Lower leg skin (tissue), 3 donors: Measurements from ENCODE around the gene LCMT1.

Experiments
- POLR2A ChIP-seq, 2 donors: fragments of 450-650 bp; IDR thresholded peaks; one replicate each; pipeline ENCODE4 v1.6.1; 2016 to 2017; ENCODE audit warnings: antibody characterized with exemption in 2 of 2, mild to moderate bottlenecking in 1 of 2, moderate library complexity in 1 of 2
- TF ChIP-seq, protein P1 (sequence below), 3 donors: fragments of 450-650 bp; IDR thresholded peaks; one replicate each; pipeline ENCODE4 v1.5.1; 2016; ENCODE audit warnings: antibody characterized with exemption in 3 of 3, mild to moderate bottlenecking in 3 of 3, moderate library complexity in 2 of 3

DNA sequence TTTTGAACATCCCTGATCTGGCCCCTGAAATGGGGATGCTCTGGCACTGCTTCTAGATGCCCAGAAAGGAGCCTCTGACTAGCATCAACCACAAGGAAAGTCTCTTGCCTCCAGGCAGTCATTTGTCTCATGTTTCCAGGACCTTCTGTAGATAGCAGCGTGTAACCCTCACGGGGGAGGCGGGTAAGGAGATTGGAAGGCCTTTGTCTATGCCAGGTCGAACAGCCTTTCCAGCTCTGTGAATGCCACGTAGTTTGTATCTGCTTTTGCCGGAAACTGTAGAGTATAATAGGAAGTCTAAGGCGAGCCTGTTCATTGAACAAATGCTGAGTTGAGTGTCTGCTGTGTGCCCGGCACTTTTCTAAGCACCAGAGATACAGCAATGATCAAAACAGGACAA, 61.3 kb downstream of the LCMT1 start:
- TF ChIP-seq, protein P1, sequence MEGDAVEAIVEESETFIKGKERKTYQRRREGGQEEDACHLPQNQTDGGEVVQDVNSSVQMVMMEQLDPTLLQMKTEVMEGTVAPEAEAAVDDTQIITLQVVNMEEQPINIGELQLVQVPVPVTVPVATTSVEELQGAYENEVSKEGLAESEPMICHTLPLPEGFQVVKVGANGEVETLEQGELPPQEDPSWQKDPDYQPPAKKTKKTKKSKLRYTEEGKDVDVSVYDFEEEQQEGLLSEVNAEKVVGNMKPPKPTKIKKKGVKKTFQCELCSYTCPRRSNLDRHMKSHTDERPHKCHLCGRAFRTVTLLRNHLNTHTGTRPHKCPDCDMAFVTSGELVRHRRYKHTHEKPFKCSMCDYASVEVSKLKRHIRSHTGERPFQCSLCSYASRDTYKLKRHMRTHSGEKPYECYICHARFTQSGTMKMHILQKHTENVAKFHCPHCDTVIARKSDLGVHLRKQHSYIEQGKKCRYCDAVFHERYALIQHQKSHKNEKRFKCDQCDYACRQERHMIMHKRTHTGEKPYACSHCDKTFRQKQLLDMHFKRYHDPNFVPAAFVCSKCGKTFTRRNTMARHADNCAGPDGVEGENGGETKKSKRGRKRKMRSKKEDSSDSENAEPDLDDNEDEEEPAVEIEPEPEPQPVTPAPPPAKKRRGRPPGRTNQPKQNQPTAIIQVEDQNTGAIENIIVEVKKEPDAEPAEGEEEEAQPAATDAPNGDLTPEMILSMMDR (IDR thresholded peaks at IDR 0.05): no peak
- no peak for TF ChIP-seq POLR2A (IDR thresholded peaks at IDR 0.05)
